Calu3 (cell line): ENCODE measurements around the gene THAP12. TPM values are rescaled to one million over a fixed set of nuclear protein-coding genes. Genes with fewer than 3 reads are reported as not detected.

Experiments
- BruUV-seq: library from RNA; stranded (reverse); fragments of 400-500 nt; replicated peaks from 2 replicates; lab custom pipeline; 2021; lab: Mats Ljungman, UMichigan
- CTCF ChIA-PET: fragments of 300-600 bp; sonication (Branson Sonifier 250); formaldehyde crosslinking; loops from one replicate; lab custom pipeline; 2022; ENCODE audit warnings: antibody characterized with exemption; lab: Charles Lee
- DNase-seq: peaks from one replicate; pipeline ENCODE4 v3.0.0; 2022
- H3K27ac Mint-ChIP-seq: one replicate; pipeline ENCODE4 v1.8.0; 2022; ENCODE audit warnings: mixed read lengths; ENCODE audit not compliant: unreplicated experiment
- H3K27me3 Mint-ChIP-seq: one replicate; pipeline ENCODE4 v1.8.0; 2022; ENCODE audit warnings: mixed read lengths; ENCODE audit not compliant: unreplicated experiment
- H3K36me3 Mint-ChIP-seq: one replicate; pipeline ENCODE4 v1.8.0; 2022; ENCODE audit warnings: mild to moderate bottlenecking, moderate library complexity, mixed read lengths; ENCODE audit not compliant: insufficient read depth, unreplicated experiment
- H3K4me1 Mint-ChIP-seq: one replicate; pipeline ENCODE4 v1.8.0; 2022; ENCODE audit warnings: mild to moderate bottlenecking, low read depth, mixed read lengths; ENCODE audit not compliant: unreplicated experiment
- H3K4me3 Mint-ChIP-seq: one replicate; pipeline ENCODE4 v1.8.0; 2022; ENCODE audit warnings: mild to moderate bottlenecking, low read depth, moderate library complexity, mixed read lengths; ENCODE audit not compliant: unreplicated experiment
- H3K9me3 Mint-ChIP-seq: one replicate; pipeline ENCODE4 v1.8.0; 2022; ENCODE audit warnings: low read depth, mixed read lengths; ENCODE audit not compliant: unreplicated experiment
- intact Hi-C: fragments of 100-400 bp; cut with micrococcal nuclease; formaldehyde crosslinking; loops from one replicate; pipeline ENCODE4 v1.10.0; 2022; ENCODE audit not compliant: unreplicated experiment
- total RNA-seq: library from RNA; stranded (reverse); gene quantifications from 2 replicates; pipeline ENCODE4 v1.2.3, GENCODE V29; 2022
- TF ChIP-seq, protein P1 (sequence below): fragments of 200-600 bp; IDR thresholded peaks from one replicate; pipeline ENCODE4 v1.8.0; 2022; ENCODE audit warnings: antibody characterized with exemption; ENCODE audit not compliant: unreplicated experiment

Gene THAP12
- total RNA-seq, 1 experiment from 2014 or later: 49.2 TPM

DNA sequence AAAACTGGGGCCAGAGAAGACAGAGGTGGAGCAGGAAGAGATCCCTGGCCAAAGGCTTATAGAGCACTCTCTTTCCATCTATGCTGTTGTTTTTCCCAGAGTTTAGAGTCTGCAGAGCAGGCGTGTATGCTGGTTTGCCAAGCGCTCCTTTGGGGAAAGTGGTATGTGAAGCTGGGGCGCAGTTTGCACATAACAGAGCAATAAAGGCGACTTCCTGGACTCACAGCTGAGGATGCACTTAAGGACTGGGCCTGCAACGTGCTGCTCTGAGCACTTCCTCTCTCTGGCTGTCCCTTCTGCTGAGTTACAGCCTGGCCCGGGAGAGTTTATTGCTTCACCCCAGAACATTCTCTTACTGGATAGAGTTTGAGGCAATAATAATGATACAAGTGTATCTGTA, 41.7 kb downstream of the THAP12 start:
- no peak overlapping the region for H3K4me3 Mint-ChIP-seq
- BruUV-seq: no TSS peak

DNA sequence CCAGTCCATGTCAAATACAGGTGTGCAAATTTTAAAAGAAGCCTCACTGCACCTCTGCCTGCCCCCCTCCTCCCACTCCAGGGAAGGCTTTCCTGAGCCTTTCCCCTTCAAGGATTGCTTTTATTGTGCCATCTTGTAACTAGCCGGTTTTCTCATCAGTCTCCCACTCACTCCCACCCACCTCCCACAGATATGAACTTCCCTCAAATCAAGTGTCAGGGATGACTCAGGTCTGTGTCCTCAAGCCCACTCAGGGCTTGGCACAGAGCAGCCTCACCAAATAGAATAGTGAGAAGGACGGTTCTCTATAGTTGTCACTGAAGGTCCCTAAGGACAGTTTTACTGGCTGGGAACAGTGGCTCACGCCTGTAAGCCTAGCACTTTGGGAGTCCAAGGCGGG, 43.0 kb downstream of the THAP12 start:
- CTCF ChIA-PET: no interaction called here
- Mint-ChIP-seq H3K27ac (no peak overlapping the region), H3K36me3 (no peaks in the 10 kb centered on the region), H3K27me3 (no peaks in the 10 kb centered on the region), H3K9me3 (peaks cover 3% of the 10 kb centered on the region), H3K4me1 (no peaks in the 10 kb centered on the region), H3K4me3 (no peak overlapping the region)
- BruUV-seq: no TSS peak
- DNase-seq: no peak
- intact Hi-C loops: no loop called here
- TF ChIP-seq, protein P1, sequence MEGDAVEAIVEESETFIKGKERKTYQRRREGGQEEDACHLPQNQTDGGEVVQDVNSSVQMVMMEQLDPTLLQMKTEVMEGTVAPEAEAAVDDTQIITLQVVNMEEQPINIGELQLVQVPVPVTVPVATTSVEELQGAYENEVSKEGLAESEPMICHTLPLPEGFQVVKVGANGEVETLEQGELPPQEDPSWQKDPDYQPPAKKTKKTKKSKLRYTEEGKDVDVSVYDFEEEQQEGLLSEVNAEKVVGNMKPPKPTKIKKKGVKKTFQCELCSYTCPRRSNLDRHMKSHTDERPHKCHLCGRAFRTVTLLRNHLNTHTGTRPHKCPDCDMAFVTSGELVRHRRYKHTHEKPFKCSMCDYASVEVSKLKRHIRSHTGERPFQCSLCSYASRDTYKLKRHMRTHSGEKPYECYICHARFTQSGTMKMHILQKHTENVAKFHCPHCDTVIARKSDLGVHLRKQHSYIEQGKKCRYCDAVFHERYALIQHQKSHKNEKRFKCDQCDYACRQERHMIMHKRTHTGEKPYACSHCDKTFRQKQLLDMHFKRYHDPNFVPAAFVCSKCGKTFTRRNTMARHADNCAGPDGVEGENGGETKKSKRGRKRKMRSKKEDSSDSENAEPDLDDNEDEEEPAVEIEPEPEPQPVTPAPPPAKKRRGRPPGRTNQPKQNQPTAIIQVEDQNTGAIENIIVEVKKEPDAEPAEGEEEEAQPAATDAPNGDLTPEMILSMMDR: no peak

More for the DNA sequence above, 41.7 kb downstream of the THAP12 start:
- Mint-ChIP-seq H3K27me3 (no peaks in the 10 kb centered on the region), H3K36me3 (no peaks in the 10 kb centered on the region), H3K27ac (no peak overlapping the region), H3K9me3 (peaks cover 3% of the 10 kb centered on the region), H3K4me1 (no peaks in the 10 kb centered on the region)
- TF ChIP-seq, protein P1: no peak
- CTCF ChIA-PET: no interaction called here
- intact Hi-C loops: no loop called here
- DNase-seq: no peak

DNA sequence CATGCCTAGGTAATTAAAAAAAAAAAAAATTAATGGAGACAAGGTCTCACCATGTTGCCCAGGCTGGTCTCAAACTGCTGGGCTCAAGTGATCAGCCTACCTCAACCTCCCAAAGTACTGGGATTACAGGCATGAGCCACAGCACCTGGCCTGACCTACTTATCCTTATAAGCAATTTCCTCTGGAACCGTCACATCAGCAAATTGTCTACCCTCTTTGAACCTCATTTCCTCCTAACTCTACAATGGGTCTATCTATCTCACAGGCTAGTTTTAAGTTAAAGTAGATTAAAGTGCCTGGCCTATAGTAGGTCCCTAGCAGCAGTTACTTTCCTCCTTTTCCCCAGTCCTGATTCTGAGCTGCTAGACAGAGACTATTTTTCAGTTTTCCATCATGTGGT, 43.5 kb downstream of the THAP12 start:
- peaks cover 3% of the 10 kb centered on the region for H3K9me3 Mint-ChIP-seq
- H3K36me3 Mint-ChIP-seq: no peaks in the 10 kb centered on the region
- no TSS peak for BruUV-seq
- H3K4me1 Mint-ChIP-seq: no peaks in the 10 kb centered on the region
- H3K27ac Mint-ChIP-seq: no peak overlapping the region
- no peaks in the 10 kb centered on the region for H3K27me3 Mint-ChIP-seq
- DNase-seq: no peak
- intact Hi-C loops: no loop called here
- TF ChIP-seq, protein P1: no peak
- H3K4me3 Mint-ChIP-seq: no peak overlapping the region
- CTCF ChIA-PET: no interaction called here

DNA sequence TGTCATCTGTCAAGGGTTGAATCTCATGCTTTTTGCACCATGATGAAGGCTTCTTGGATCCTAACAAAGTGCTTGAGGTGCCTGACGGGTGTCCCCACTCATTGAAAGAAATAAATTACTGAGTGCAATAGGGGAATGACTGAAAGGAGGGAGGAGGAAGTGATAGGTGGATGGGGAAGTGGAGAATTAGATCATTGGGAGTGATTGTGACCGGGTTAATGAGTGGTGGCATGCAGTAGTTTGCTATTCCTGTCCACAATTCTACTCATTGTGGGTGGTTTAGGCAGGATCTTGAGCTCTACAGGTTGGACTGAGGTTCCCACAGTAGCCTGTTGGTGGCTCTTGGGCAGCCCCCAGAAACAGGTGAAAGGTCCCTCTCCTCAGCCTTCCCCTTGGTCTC, 44.3 kb downstream of the THAP12 start:
- TF ChIP-seq, protein P1: no peak
- H3K27me3 Mint-ChIP-seq: no peaks in the 10 kb centered on the region
- no TSS peak for BruUV-seq

More for the DNA sequence above, 44.3 kb downstream of the THAP12 start:
- H3K9me3 Mint-ChIP-seq: peaks cover 3% of the 10 kb centered on the region
- H3K27ac Mint-ChIP-seq: no peak overlapping the region
- no peaks in the 10 kb centered on the region for H3K36me3 Mint-ChIP-seq
- H3K4me3 Mint-ChIP-seq: no peak overlapping the region
- no peak for DNase-seq
- intact Hi-C loops: no loop called here
- CTCF ChIA-PET: no interaction called here
- no peaks in the 10 kb centered on the region for H3K4me1 Mint-ChIP-seq
